GM23338 (cell line): ENCODE results near the gene CHP1. TPM values are rescaled to one million over a fixed set of nuclear protein-coding genes. Genes with fewer than 3 reads are reported as not detected.
A peak's percentile ranks its signal among the peaks of the same experiment; 100 is the strongest.

Source experiments
- ATAC-seq: fragments of 200-7000 bp; cut with Tn5 transposase; 3 replicates; pipeline ENCODE4 v1.9.1; 2020
- DNase-seq: peaks from one replicate; pipeline ENCODE4 v3.0.0-alpha.2; 2015; ENCODE audit warnings: low spot score
- H2AFZ ChIP-seq: fragments of 200-600 bp; sonication (generic); 2 replicates; pipeline ENCODE4 v1.8.0; 2016; ENCODE audit warnings: antibody characterized with exemption, mild to moderate bottlenecking, moderate library complexity
- H3F3A ChIP-seq: fragments of 200-600 bp; sonication (generic); replicated peaks from 2 replicates; pipeline ENCODE4 v1.8.0; 2017; ENCODE audit warnings: antibody characterized with exemption, mixed run types, low read depth
- H3K27ac ChIP-seq: fragments of 200-600 bp; sonication (generic); 2 replicates; pipeline ENCODE4 v1.6.1; 2016; ENCODE audit warnings: low read depth
- H3K27me3 ChIP-seq: fragments of 200-600 bp; sonication (generic); 2 replicates; pipeline ENCODE4 v1.8.0; 2016; ENCODE audit warnings: mild to moderate bottlenecking, mixed run types, moderate library complexity; ENCODE audit not compliant: insufficient read depth
- H3K36me3 ChIP-seq: fragments of 200-600 bp; sonication (generic); 2 replicates; pipeline ENCODE4 v1.8.0; 2016; ENCODE audit warnings: mild to moderate bottlenecking; ENCODE audit not compliant: insufficient read depth
- H3K4me1 ChIP-seq: fragments of 200-600 bp; sonication (generic); 2 replicates; pipeline ENCODE4 v1.8.0; 2016; ENCODE audit warnings: mild to moderate bottlenecking, moderate library complexity; ENCODE audit not compliant: insufficient read depth
- H3K4me2 ChIP-seq: fragments of 200-600 bp; sonication (generic); 2 replicates; pipeline ENCODE4 v1.7.1; 2017; ENCODE audit warnings: mixed run types
- H3K4me3 ChIP-seq: fragments of 200-600 bp; sonication (generic); 2 replicates; pipeline ENCODE4 v1.6.1; 2016; ENCODE audit warnings: mixed run types
- H3K79me2 ChIP-seq: fragments of 200-600 bp; sonication (generic); replicated peaks from 2 replicates; pipeline ENCODE4 v1.8.0; 2017; ENCODE audit warnings: mild to moderate bottlenecking; ENCODE audit not compliant: insufficient read depth
- H3K9me2 ChIP-seq: fragments of 200-600 bp; sonication (generic); 2 replicates; pipeline ENCODE4 v1.8.0; 2017; ENCODE audit not compliant: insufficient read depth
- H4K20me1 ChIP-seq: fragments of 200-600 bp; sonication (generic); replicated peaks from 2 replicates; pipeline ENCODE4 v1.8.0; 2017; ENCODE audit warnings: mild to moderate bottlenecking; ENCODE audit not compliant: insufficient read depth
- H3K27ac Mint-ChIP-seq: 2 replicates; pipeline ENCODE4 v1.8.0; 2020; ENCODE audit warnings: inconsistent platforms, mild to moderate bottlenecking, moderate library complexity, mixed read lengths
- H3K27me3 Mint-ChIP-seq: 3 replicates; pipeline ENCODE4 v1.8.0; 2022; ENCODE audit warnings: low read depth, mild to moderate bottlenecking, moderate library complexity, mixed read lengths, inconsistent platforms; ENCODE audit not compliant: insufficient read depth, poor library complexity
- H3K36me3 Mint-ChIP-seq: 3 replicates; pipeline ENCODE4 v1.8.0; 2021; ENCODE audit warnings: low read depth, mild to moderate bottlenecking, inconsistent platforms, moderate library complexity, mixed read lengths
- H3K4me1 Mint-ChIP-seq: 3 replicates; pipeline ENCODE4 v1.8.0; 2020; ENCODE audit warnings: mild to moderate bottlenecking, inconsistent platforms, mixed read lengths
- H3K4me3 Mint-ChIP-seq: 3 replicates; pipeline ENCODE4 v1.8.0; 2021; ENCODE audit warnings: moderate library complexity, mild to moderate bottlenecking, inconsistent platforms, mixed read lengths
- H3K9me3 Mint-ChIP-seq: 3 replicates; pipeline ENCODE4 v1.8.0; 2020; ENCODE audit warnings: moderate library complexity, mild to moderate bottlenecking, inconsistent platforms, mixed read lengths
- CREB1 ChIP-seq: fragments of 250-450 bp; sonication (Bioruptor Pico); IDR thresholded peaks from 2 replicates; pipeline ENCODE4 v1.5.0; 2020; ENCODE audit warnings: low read depth, mild to moderate bottlenecking, moderate library complexity
- EZH2 ChIP-seq: fragments of 200-600 bp; sonication (generic); IDR thresholded peaks from one replicate; pipeline ENCODE4 v1.8.0; 2017; ENCODE audit warnings: antibody characterized with exemption, mild to moderate bottlenecking, low read depth; ENCODE audit not compliant: unreplicated experiment
- EZH2phosphoT487 ChIP-seq: fragments of 200-600 bp; sonication (generic); IDR thresholded peaks from one replicate; pipeline ENCODE4 v1.8.1; 2018; ENCODE audit warnings: antibody characterized with exemption; ENCODE audit not compliant: unreplicated experiment
- JUNB ChIP-seq: IDR thresholded peaks from one replicate; pipeline ENCODE4 v1.6.1; 2016; ENCODE audit warnings: antibody characterized with exemption; ENCODE audit not compliant: unreplicated experiment
- NANOG ChIP-seq: IDR thresholded peaks from 2 replicates; pipeline ENCODE4 v1.6.1; 2016; ENCODE audit warnings: antibody characterized with exemption, borderline replicate concordance
- POLR2AphosphoS5 ChIP-seq: IDR thresholded peaks from 2 replicates; pipeline ENCODE4 v1.6.1; 2016; ENCODE audit warnings: antibody characterized with exemption, low read depth
- STAT1 ChIP-seq: IDR thresholded peaks from one replicate; pipeline ENCODE4 v1.6.1; 2016; ENCODE audit warnings: antibody characterized with exemption; ENCODE audit not compliant: unreplicated experiment
- ZNF114 ChIP-seq: fragments of 250-450 bp; sonication (Bioruptor Pico); IDR thresholded peaks from 2 replicates; pipeline ENCODE4 v1.5.0; 2020; ENCODE audit warnings: mild to moderate bottlenecking, moderate library complexity
- ZNF331 ChIP-seq: fragments of 250-450 bp; sonication (Bioruptor Pico); IDR thresholded peaks from 2 replicates; pipeline ENCODE4 v1.5.0; 2020; ENCODE audit warnings: low read depth, mild to moderate bottlenecking, moderate library complexity
- polyA plus RNA-seq: library from polyadenylated mRNA; unstranded; fragments of >200 nt; fragmentation: Nextera tagmentation; extraction: Ambion mirVana; gene quantifications from 2 replicates; pipeline ENCODE4 v1.2.1, GENCODE V29; 2016
- total RNA-seq: library from RNA; depleted of rRNA; stranded (reverse); fragments of >200 nt; shearing (Covaris generic); gene quantifications from 2 replicates; pipeline ENCODE4 v1.2.3, GENCODE V29; 2014
- TF ChIP-seq, protein P1 (sequence below): IDR thresholded peaks from one replicate; pipeline ENCODE4 v1.6.1; 2018; ENCODE audit warnings: antibody characterized with exemption; ENCODE audit not compliant: unreplicated experiment
- TF ChIP-seq, protein P2 (sequence below): IDR thresholded peaks from 2 replicates; pipeline ENCODE4 v1.6.1; 2016; ENCODE audit warnings: antibody characterized with exemption
- TF ChIP-seq, protein P3 (sequence below): fragments of 250-450 bp; sonication (Bioruptor Pico); IDR thresholded peaks from 2 replicates; pipeline ENCODE4 v1.5.0; 2020; ENCODE audit warnings: mild to moderate bottlenecking, moderate library complexity
- TF ChIP-seq, protein P4 (sequence below), 2 experiments: fragments of 200-600 bp in 1 of 2; sonication (generic) in 1 of 2; conservative IDR thresholded peaks; 2 replicates each; pipeline versions ENCODE4 v1.5.1 to v1.6.1; 2016 to 2017; ENCODE audit warnings: antibody characterized with exemption in 2 of 2, low read depth in 2 of 2, mild to moderate bottlenecking in 2 of 2, moderate library complexity in 1 of 2

The CHP1 gene
- total and polyA plus RNA-seq, 2 experiments from 2014 or later = 62.3 to 109 TPM

DNA sequence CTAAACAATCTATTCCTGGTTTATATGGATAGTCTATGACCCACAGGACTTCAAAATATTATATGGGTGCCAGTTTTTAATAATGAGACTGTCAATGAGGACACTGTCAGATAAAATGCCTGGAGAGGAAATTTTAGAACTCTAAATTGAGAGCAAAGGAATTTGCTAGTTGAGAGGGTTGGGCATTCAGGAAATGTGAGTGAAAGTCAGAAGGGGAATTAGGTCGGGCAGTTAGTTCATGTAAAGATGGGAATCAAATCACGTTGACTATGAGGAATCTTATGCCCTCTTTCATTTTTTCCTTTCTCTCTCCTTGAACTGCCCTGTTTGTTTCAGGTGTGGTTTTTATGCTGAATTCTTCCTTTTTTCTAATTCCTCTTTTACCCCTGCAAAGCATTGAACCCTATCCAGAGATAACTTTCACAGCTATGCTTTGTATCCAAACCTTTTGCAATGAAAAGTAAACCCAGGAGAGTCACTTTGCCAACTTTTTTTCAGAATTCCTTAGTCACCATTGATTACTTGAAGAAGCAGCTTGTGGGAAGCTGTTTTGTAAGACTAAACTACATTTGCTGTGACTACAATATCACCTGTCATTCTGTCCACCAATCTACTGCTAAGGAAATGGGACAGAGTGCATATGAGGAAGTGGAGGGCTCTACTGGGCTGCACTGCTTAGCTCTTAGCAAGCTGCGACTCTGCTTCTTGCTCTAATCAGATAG lies 27.8 kb downstream of the CHP1 start:
- Histone ChIP-seq H3K27me3 (no peaks in the 10 kb centered on the region), H3K4me3 (no peak overlapping the region), H3K4me1 (no peaks in the 10 kb centered on the region; the same call in 1 of the 2 replicates), H4K20me1 (no peaks in the 10 kb centered on the region; the same call in 1 of the 2 replicates), H2AFZ (no peak overlapping the region), H3K27ac (peak overlapping the region; percentile 22; the same call in 1 of the 2 replicates), H3K36me3 (peaks cover 5% of the 10 kb centered on the region; the same call in 1 of the 2 replicates), H3K4me2 (no peak overlapping the region), H3K9me2 (no peaks in the 10 kb centered on the region), H3K79me2 (no peaks in the 10 kb centered on the region), H3F3A (no peaks in the 10 kb centered on the region; the same call in 1 of the 2 replicates)
- Mint-ChIP-seq H3K4me3 (no peak overlapping the region), H3K36me3 (peaks cover 15% of the 10 kb centered on the region; the same call in 2 of the 3 replicates), H3K27me3 (peaks cover 7% of the 10 kb centered on the region), H3K4me1 (peaks cover 12% of the 10 kb centered on the region; the same call in 2 of the 3 replicates), H3K27ac (no peak overlapping the region), H3K9me3 (no peaks in the 10 kb centered on the region)
- ATAC-seq = no peak
- TF ChIP-seq JUNB (no peak), STAT1 (no peak), CREB1 (CRISPR knock-in tag) (no peak), EZH2phosphoT487 (no peak), EZH2 (no peak), POLR2AphosphoS5 (no peak), ZNF114 (no peak), NANOG (no peak), ZNF331 (CRISPR knock-in tag) (no peak)
- TF ChIP-seq, protein P1, sequence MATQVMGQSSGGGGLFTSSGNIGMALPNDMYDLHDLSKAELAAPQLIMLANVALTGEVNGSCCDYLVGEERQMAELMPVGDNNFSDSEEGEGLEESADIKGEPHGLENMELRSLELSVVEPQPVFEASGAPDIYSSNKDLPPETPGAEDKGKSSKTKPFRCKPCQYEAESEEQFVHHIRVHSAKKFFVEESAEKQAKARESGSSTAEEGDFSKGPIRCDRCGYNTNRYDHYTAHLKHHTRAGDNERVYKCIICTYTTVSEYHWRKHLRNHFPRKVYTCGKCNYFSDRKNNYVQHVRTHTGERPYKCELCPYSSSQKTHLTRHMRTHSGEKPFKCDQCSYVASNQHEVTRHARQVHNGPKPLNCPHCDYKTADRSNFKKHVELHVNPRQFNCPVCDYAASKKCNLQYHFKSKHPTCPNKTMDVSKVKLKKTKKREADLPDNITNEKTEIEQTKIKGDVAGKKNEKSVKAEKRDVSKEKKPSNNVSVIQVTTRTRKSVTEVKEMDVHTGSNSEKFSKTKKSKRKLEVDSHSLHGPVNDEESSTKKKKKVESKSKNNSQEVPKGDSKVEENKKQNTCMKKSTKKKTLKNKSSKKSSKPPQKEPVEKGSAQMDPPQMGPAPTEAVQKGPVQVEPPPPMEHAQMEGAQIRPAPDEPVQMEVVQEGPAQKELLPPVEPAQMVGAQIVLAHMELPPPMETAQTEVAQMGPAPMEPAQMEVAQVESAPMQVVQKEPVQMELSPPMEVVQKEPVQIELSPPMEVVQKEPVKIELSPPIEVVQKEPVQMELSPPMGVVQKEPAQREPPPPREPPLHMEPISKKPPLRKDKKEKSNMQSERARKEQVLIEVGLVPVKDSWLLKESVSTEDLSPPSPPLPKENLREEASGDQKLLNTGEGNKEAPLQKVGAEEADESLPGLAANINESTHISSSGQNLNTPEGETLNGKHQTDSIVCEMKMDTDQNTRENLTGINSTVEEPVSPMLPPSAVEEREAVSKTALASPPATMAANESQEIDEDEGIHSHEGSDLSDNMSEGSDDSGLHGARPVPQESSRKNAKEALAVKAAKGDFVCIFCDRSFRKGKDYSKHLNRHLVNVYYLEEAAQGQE = no peak
- TF ChIP-seq, protein P2, sequence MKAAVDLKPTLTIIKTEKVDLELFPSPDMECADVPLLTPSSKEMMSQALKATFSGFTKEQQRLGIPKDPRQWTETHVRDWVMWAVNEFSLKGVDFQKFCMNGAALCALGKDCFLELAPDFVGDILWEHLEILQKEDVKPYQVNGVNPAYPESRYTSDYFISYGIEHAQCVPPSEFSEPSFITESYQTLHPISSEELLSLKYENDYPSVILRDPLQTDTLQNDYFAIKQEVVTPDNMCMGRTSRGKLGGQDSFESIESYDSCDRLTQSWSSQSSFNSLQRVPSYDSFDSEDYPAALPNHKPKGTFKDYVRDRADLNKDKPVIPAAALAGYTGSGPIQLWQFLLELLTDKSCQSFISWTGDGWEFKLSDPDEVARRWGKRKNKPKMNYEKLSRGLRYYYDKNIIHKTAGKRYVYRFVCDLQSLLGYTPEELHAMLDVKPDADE = no peak
- TF ChIP-seq, protein P3, sequence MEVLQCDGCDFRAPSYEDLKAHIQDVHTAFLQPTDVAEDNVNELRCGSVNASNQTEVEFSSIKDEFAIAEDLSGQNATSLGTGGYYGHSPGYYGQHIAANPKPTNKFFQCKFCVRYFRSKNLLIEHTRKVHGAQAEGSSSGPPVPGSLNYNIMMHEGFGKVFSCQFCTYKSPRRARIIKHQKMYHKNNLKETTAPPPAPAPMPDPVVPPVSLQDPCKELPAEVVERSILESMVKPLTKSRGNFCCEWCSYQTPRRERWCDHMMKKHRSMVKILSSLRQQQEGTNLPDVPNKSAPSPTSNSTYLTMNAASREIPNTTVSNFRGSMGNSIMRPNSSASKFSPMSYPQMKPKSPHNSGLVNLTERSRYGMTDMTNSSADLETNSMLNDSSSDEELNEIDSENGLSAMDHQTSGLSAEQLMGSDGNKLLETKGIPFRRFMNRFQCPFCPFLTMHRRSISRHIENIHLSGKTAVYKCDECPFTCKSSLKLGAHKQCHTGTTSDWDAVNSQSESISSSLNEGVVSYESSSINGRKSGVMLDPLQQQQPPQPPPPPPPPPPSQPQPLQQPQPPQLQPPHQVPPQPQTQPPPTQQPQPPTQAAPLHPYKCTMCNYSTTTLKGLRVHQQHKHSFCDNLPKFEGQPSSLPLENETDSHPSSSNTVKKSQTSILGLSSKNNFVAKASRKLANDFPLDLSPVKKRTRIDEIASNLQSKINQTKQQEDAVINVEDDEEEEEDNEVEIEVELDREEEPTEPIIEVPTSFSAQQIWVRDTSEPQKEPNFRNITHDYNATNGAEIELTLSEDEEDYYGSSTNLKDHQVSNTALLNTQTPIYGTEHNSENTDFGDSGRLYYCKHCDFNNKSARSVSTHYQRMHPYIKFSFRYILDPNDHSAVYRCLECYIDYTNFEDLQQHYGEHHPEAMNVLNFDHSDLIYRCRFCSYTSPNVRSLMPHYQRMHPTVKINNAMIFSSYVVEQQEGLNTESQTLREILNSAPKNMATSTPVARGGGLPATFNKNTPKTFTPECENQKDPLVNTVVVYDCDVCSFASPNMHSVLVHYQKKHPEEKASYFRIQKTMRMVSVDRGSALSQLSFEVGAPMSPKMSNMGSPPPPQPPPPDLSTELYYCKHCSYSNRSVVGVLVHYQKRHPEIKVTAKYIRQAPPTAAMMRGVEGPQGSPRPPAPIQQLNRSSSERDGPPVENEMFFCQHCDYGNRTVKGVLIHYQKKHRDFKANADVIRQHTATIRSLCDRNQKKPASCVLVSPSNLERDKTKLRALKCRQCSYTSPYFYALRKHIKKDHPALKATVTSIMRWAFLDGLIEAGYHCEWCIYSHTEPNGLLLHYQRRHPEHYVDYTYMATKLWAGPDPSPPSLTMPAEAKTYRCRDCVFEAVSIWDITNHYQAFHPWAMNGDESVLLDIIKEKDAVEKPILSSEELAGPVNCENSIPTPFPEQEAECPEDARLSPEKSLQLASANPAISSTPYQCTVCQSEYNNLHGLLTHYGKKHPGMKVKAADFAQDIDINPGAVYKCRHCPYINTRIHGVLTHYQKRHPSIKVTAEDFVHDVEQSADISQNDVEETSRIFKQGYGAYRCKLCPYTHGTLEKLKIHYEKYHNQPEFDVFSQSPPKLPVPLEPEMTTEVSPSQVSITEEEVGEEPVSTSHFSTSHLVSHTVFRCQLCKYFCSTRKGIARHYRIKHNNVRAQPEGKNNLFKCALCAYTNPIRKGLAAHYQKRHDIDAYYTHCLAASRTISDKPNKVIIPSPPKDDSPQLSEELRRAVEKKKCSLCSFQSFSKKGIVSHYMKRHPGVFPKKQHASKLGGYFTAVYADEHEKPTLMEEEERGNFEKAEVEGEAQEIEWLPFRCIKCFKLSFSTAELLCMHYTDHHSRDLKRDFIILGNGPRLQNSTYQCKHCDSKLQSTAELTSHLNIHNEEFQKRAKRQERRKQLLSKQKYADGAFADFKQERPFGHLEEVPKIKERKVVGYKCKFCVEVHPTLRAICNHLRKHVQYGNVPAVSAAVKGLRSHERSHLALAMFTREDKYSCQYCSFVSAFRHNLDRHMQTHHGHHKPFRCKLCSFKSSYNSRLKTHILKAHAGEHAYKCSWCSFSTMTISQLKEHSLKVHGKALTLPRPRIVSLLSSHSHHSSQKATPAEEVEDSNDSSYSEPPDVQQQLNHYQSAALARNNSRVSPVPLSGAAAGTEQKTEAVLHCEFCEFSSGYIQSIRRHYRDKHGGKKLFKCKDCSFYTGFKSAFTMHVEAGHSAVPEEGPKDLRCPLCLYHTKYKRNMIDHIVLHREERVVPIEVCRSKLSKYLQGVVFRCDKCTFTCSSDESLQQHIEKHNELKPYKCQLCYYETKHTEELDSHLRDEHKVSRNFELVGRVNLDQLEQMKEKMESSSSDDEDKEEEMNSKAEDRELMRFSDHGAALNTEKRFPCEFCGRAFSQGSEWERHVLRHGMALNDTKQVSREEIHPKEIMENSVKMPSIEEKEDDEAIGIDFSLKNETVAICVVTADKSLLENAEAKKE (CRISPR knock-in tag) = no peak
- TF ChIP-seq, protein P4, sequence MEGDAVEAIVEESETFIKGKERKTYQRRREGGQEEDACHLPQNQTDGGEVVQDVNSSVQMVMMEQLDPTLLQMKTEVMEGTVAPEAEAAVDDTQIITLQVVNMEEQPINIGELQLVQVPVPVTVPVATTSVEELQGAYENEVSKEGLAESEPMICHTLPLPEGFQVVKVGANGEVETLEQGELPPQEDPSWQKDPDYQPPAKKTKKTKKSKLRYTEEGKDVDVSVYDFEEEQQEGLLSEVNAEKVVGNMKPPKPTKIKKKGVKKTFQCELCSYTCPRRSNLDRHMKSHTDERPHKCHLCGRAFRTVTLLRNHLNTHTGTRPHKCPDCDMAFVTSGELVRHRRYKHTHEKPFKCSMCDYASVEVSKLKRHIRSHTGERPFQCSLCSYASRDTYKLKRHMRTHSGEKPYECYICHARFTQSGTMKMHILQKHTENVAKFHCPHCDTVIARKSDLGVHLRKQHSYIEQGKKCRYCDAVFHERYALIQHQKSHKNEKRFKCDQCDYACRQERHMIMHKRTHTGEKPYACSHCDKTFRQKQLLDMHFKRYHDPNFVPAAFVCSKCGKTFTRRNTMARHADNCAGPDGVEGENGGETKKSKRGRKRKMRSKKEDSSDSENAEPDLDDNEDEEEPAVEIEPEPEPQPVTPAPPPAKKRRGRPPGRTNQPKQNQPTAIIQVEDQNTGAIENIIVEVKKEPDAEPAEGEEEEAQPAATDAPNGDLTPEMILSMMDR (conservative IDR thresholded peaks at IDR 0.05; ENCODE audit: low read depth in 2 of 2) = no peak
- DNase-seq = no peak
